Ovary (tissue), 10 donors: ENCODE measurements around the gene KLHL42. TPM values are rescaled to one million over a fixed set of nuclear protein-coding genes. Genes with fewer than 3 reads are reported as not detected.
"Not testable (repeated sequence)": the region's sequence is repeated elsewhere in the genome, so short reads cannot be mapped to it uniquely, and the experiment has no call there.

Source experiments
- DNase-seq, 5 donors: peaks; one replicate each; pipeline ENCODE4 v3.0.0-alpha.2; 2019 to 2020
- H3K27ac ChIP-seq, 2 donors: fragments of 200-600 bp; one replicate each; pipeline versions ENCODE4 v1.5.1 to v1.8.0; 2019 to 2022
- H3K27me3 ChIP-seq: fragments of 200-600 bp; one replicate; pipeline ENCODE4 v1.8.0; 2022
- H3K36me3 ChIP-seq: fragments of 200-600 bp; sonication (generic); one replicate; pipeline ENCODE4 v1.5.1; 2019
- H3K4me1 ChIP-seq: one replicate; pipeline ENCODE4 v1.8.1; 2013; ENCODE audit warnings: mild to moderate bottlenecking, moderate library complexity; ENCODE audit not compliant: insufficient read depth
- H3K4me3 ChIP-seq: fragments of 200-600 bp; sonication (generic); one replicate; pipeline ENCODE4 v1.5.1; 2017
- H3K9me3 ChIP-seq, 2 donors: fragments of 200-600 bp in 1 of 2; sonication (generic) in 1 of 2; one replicate each; pipeline versions ENCODE4 v1.5.1 to v1.8.1; 2013 to 2019; ENCODE audit warnings: mild to moderate bottlenecking in 1 of 2, moderate library complexity in 1 of 2
- CTCF ChIP-seq, 3 donors: fragments of 450-650 bp in 2 of 3; fragments of 200-600 bp in 1 of 3; IDR thresholded peaks; one replicate each; pipeline versions ENCODE4 v1.5.1 to v1.8.0; 2016 to 2022; ENCODE audit warnings: antibody characterized with exemption in 3 of 3, mild to moderate bottlenecking in 1 of 3
- EP300 ChIP-seq: sonication (generic); formaldehyde crosslinking; IDR thresholded peaks from one replicate; pipeline ENCODE4 v1.6.1; 2017; ENCODE audit warnings: antibody characterized with exemption
- POLR2A ChIP-seq: fragments of 450-650 bp; IDR thresholded peaks from one replicate; pipeline ENCODE4 v1.6.1; 2017; ENCODE audit warnings: antibody characterized with exemption, mild to moderate bottlenecking, moderate library complexity
- WGBS, 3 donors: extraction: QIAGEN DNeasy Blood & Tissue Kit in 1 of 3; methylation state at CpG; one replicate each; pipeline versions ENCODE4 v1.1.5 to v1.1.7; 2013 to 2017; 5-methylcytosine and 5-hydroxymethylcytosine counted together
- intact Hi-C, 4 donors: fragments of 100-400 bp; cut with DNase I; formaldehyde crosslinking; loops; one replicate each; pipeline versions ENCODE4 v1.11.0 to v1.15.1; 2022 to 2023
- long read RNA-seq, 3 donors: library from polyadenylated mRNA in 2 of 3; unstranded in 2 of 3; transcript quantifications; one replicate each; pipeline ENCODE4 v2.0.0 and lab custom pipeline, GENCODE V29; 2021 to 2026
- polyA plus RNA-seq, 2 donors: library from polyadenylated mRNA; stranded (reverse); fragments of 200-250 nt in 1 of 2; fragments of 350-450 nt in 1 of 2; fragmentation: Illumina TruSeq in 1 of 2; extraction: RNeasy Lipid Tissue Mini Kit (QIAGEN cat#74804) in 1 of 2; gene quantifications; one replicate each; pipeline ENCODE4 v1.2.3, GENCODE V29; 2013 to 2014
- total RNA-seq, 7 donors: library from RNA; depleted of rRNA in 2 of 7; stranded (reverse); fragments of >200 nt in 2 of 7; fragmentation: NEBNext Ultra II Directional in 3 of 7; extraction: Animal tissue kit (Norgen Biotek cat#: 25700) in 3 of 7; gene quantifications; one replicate each; pipeline versions ENCODE4 v1.1.0 to v1.2.4, GENCODE V29; 2016 to 2023
- donor health status: DM: no; HTN: no; CAD: no; lungs with moderate emphysema.
- donor health status: DM: no; HTN: no; CAD: no.
- donor health status: Bipolar disorder and iron deficiency.
- donor health status: DM: yes; HTN: yes; CAD: no.
- donor health status: DM: no; HTN: no; CAD: no.
- donor health status: DM: yes; HTN: yes; CAD: no.

The KLHL42 gene
- total RNA-seq (10 to 100 TPM; 10.1 to 28.4 (median 18.9) TPM), polyA plus RNA-seq (10 to 100 TPM in 1 of 2 donors, 1 to 10 TPM in 1; 7.0 to 16.4 TPM)
- long read RNA-seq, donor 1, full-length matches to known transcripts: 27 of 37 reads
- long read RNA-seq, donor 1, partial matches to known transcripts: 2 of 37 reads
- long read RNA-seq, donor 1, other reads (novel, unspliced or antisense): 8 of 37 reads
- long read RNA-seq, donor 2, full-length matches to known transcripts: 13 of 13 reads
- long read RNA-seq, donor 2, partial matches to known transcripts: 0 of 13 reads
- long read RNA-seq, donor 2, other reads (novel, unspliced or antisense): 0 of 13 reads
- long read RNA-seq, donor 3, full-length matches to known transcripts: 33 of 40 reads
- long read RNA-seq, donor 3, partial matches to known transcripts: 3 of 40 reads
- long read RNA-seq, donor 3, other reads (novel, unspliced or antisense): 4 of 40 reads

- no peak for TF ChIP-seq EP300
- peak; percentile 26 for TF ChIP-seq POLR2A
- TF ChIP-seq CTCF (IDR thresholded peaks at IDR 0.05): peak in 1 of 3 donors; percentile 12
- no peaks in the 10 kb centered on the region for H3K9me3 ChIP-seq
- H3K36me3 ChIP-seq: no peaks in the 10 kb centered on the region
- DNase-seq: peak; percentile 67 to 86 (median 78)
- intact Hi-C loops: no loop called here
- peaks cover 14% of the 10 kb centered on the region for H3K4me1 ChIP-seq
- WGBS, 3 donors: 0 to 1% (median 1%) methylated on average over 64 to 92 of the region's 92 CpGs
- H3K27ac ChIP-seq: peak within 1 kb of the TSS; percentile 80 to 90
- no peaks in the 10 kb centered on the region for H3K27me3 ChIP-seq
- H3K4me3 ChIP-seq: peak within 1 kb of the TSS; percentile 71
Observed at GRCh38 chr12:27779920-27780611, at the start of gene KLHL42, which contains the start of gene MANSC4. Gene KLHL42 (plus strand): TSS chr12:27780233. CDS start chr12:27780331, 98 bp downstream. Gene MANSC4 (minus strand): TSS chr12:27780236. CDS start chr12:27771276, 8,960 bp downstream.

- 53 to 66% (median 61%) methylated on average over 2 of the region's 2 CpGs for WGBS, 3 donors
- H3K27me3 ChIP-seq: no peaks in the 10 kb centered on the region
- no peak overlapping the region for H3K4me3 ChIP-seq
- DNase-seq: no peak
- intact Hi-C loops: loop anchor here in 1 of 4 donors (5.0 kb wide), 1 partner anchor 210 kb away; no protein-coding TSS in a partner anchor
- H3K9me3 ChIP-seq: no peaks in the 10 kb centered on the region
- H3K27ac ChIP-seq: no peak overlapping the region
- TF ChIP-seq POLR2A (no peak), EP300 (no peak), CTCF (IDR thresholded peaks at IDR 0.05) (no peak)
- H3K4me1 ChIP-seq: no peaks in the 10 kb centered on the region
- no peaks in the 10 kb centered on the region for H3K36me3 ChIP-seq
Observed at GRCh38 chr12:27732281-27732680, 47.8 kb upstream of the KLHL42 start.

- intact Hi-C loops: loop anchor here in 1 of 4 donors (5.0 kb wide), 1 partner anchor 209 kb away; no protein-coding TSS in a partner anchor
- Histone ChIP-seq H3K9me3 (no peaks in the 10 kb centered on the region), H3K36me3 (no peaks in the 10 kb centered on the region), H3K4me3 (no peak overlapping the region), H3K4me1 (no peaks in the 10 kb centered on the region), H3K27me3 (no peaks in the 10 kb centered on the region), H3K27ac (no peak overlapping the region)
- TF ChIP-seq POLR2A: no peak
- TF ChIP-seq EP300: no peak
- peak; percentile 37 to 77 (median 69) for TF ChIP-seq CTCF (IDR thresholded peaks at IDR 0.05)
- WGBS, 3 donors: 26 to 42% (median 31%) methylated on average over 3 of the region's 3 CpGs
- DNase-seq: peak in 1 of 5 donors; percentile 28
Observed at GRCh38 chr12:27733052-27733656, 46.9 kb upstream of the KLHL42 start.

GRCh38 chr12:27733791-27734190 lies 46.2 kb upstream of the KLHL42 start:
- no peak overlapping the region for H3K4me3 ChIP-seq
- H3K4me1 ChIP-seq: no peaks in the 10 kb centered on the region
- DNase-seq: no peak
- no peaks in the 10 kb centered on the region for H3K27me3 ChIP-seq
- H3K9me3 ChIP-seq: no peaks in the 10 kb centered on the region
- TF ChIP-seq CTCF (IDR thresholded peaks at IDR 0.05): no peak
- TF ChIP-seq EP300: no peak
- TF ChIP-seq POLR2A: no peak
- 82 to 92% (median 91%) methylated on average over 1 of the region's 1 CpG for WGBS, 3 donors
- no peak overlapping the region for H3K27ac ChIP-seq
- intact Hi-C loops: loop anchor here in 1 of 4 donors (5.0 kb wide), 1 partner anchor 209 kb away; no protein-coding TSS in a partner anchor
- H3K36me3 ChIP-seq: no peaks in the 10 kb centered on the region

- H3K4me3 ChIP-seq, H3K9me3 ChIP-seq, H3K27me3 ChIP-seq, H3K4me1 ChIP-seq, H3K36me3 ChIP-seq, DNase-seq, H3K27ac ChIP-seq: not testable (repeated sequence)
- intact Hi-C loops: loop anchor here in 1 of 4 donors (5.0 kb wide), 1 partner anchor 208 kb away; no protein-coding TSS in a partner anchor
- 87 to 88% (median 88%) methylated on average over 9 of the region's 9 CpGs for WGBS, 3 donors
Observed at GRCh38 chr12:27734321-27734720, 45.7 kb upstream of the KLHL42 start.
